HG03558 (cell line): ENCODE measurements around the gene ATP2A3.

Source experiments
- ATAC-seq: cut with Tn5 transposase; IDR thresholded peaks from one replicate; pipeline ENCODE4 v1.9.1; 2021; ENCODE audit warnings: moderate number of reproducible peaks; ENCODE audit not compliant: unreplicated experiment; ENCODE audit errors: extremely low read depth

ATP2A3 gene

DNA sequence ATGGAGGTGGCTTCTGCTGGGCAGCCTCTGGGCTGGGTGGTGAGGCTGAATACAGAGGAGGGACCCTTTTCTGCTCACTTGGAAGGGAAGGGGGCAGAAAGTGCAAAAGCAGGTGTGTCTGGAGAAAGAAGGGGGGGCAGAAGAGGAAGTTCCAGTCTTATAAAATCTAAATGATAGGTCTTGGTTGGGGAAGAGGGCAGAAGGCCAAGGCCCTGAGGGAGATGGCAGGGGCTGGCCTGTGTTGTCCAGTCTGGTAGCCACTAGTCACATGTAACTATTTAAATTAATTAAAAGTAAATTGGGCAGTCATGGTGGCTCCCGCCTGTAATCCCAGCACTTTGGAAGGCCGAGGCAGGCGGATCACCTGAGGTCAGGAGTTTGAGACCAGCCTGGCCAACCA, 68.9 kb downstream of the ATP2A3 start:
- ATAC-seq: no peak

- ATAC-seq: no peak
Observed at GRCh38 chr17:3894911-3895343, 69.3 kb downstream of the ATP2A3 start.

- ATAC-seq: no peak
Observed at GRCh38 chr17:3894188-3894587, 70.0 kb downstream of the ATP2A3 start.

DNA sequence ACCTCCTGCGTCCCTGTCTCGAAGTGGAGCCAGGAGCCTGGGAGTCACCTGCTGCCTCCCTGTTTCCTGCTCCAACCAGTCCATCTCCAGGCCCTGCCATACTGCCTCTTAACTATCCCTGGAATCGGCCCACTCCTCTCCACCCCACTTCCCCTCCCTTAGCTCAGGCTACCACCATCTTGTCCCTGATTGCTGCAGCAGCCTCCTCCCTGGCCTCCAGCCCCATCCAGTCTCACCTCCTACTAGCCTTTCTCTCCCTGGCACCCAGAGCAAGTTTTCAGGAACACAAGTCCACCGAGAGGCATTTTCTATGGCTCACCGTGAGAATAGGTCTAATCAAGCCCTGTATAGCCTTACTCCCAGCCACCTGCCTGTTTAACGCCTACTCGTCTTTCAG, 70.5 kb downstream of the ATP2A3 start:
- no peak for ATAC-seq

DNA sequence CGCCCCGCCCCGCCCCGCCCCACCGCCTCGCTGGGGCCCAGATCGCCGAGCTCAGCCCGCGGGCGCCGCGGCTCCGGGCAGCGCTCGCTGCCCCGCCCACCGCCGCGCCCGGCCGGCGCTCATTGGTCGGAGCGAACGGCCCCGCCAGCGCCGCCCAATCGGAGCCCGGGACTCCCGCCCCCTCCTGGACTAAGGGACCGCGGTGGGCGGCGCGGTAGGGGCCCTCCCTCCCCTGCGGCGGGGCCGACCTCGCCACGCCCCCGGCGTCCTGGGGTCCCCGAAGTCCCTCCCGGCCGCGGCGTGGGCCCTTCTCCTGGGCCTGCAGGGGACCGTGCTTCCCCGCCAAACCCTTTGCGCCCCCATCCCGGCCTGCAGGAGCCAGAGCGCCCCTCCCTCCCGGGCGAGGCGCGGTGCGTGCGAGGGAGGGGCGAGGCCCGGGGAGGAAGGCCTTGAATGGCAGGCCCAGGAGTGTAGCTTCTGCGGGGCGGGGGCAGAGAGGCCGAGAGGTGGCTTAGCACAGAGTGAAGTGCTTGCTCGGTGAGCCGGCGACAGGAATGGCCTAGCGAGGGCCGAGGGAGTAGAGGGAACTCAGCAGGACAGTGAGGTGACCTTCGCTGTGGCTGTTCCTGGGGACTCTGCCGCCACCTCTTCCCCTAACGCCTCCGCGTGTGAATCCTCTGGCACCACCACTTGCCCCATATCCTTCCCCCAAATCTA, 71.1 kb downstream of the ATP2A3 start, which contains the start of gene CAMKK1:
CAMKK1 (minus strand) TSS at position 51 of the 717 bp plus-strand sequence. CDS start 7,366 bp downstream, outside the sequence.
- peak; percentile 57 for ATAC-seq

GRCh38 chr17:3892095-3892998, 71.9 kb downstream of the ATP2A3 start:
- ATAC-seq: no peak

- no peak for ATAC-seq
Observed at GRCh38 chr17:3891626-3892094, 72.6 kb downstream of the ATP2A3 start.

- no peak for ATAC-seq
Observed at GRCh38 chr17:3890878-3891219, 73.4 kb downstream of the ATP2A3 start.

GRCh38 chr17:3890082-3890877, 74.0 kb downstream of the ATP2A3 start:
- ATAC-seq: no peak

DNA sequence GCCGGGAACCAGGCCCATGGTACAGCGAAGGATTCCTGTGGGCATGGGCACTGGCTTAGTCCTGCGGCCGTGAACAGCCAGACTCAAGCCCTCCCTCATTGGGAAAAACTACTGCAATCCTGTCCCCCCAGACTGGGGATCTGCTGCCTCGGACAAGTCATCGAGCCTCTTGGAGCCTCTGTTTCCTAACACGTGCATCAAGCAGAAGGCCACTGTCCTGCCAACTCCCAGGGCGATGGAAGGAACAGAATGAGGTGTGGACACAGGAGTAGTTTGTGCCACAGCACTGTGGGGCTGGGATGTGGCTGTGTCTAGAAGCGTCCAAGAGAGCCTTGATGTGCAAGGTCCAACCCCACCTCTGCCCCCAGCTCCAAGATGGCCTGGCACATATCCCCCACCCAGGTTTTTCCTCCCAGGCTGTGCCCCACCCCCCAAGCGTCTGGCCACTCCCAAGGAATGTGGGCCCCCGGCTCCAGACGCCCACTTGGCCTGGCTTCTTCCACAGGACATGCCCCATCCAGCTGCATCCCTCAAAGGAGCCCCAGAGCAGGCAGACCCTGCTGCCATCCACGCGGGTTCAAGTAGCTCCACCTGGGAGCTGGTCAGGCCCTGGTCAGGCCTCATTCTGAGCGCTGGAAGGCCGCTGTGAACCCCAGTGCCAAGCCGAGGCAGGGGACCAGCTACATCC, 74.8 kb downstream of the ATP2A3 start:
- no peak for ATAC-seq

GRCh38 chr17:3888343-3889171, 75.7 kb downstream of the ATP2A3 start:
- no peak for ATAC-seq

DNA sequence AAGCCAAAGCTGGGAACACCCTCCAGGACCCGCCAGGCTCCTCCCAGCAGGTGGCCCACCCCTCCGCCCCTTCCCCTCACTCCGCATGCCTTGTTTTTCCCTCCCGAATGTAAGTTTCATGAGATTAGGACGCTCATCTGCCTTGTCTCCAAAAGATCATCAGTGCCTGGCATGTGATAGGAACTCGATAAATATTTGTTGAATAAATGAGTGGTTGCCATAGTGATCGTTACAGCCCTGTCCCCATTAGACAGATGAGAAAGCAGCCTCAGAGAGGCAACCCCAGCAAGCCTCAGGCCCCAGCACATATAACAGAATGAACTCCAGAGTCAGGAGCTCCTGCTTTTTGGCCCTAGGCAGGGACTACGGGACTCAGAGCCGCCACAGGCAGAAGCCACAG, 76.4 kb downstream of the ATP2A3 start:
- ATAC-seq: no peak

GRCh38 chr17:3887394-3887793, 76.8 kb downstream of the ATP2A3 start:
- no peak for ATAC-seq

GRCh38 chr17:3886776-3887175, 77.5 kb downstream of the ATP2A3 start:
- ATAC-seq: no peak

DNA sequence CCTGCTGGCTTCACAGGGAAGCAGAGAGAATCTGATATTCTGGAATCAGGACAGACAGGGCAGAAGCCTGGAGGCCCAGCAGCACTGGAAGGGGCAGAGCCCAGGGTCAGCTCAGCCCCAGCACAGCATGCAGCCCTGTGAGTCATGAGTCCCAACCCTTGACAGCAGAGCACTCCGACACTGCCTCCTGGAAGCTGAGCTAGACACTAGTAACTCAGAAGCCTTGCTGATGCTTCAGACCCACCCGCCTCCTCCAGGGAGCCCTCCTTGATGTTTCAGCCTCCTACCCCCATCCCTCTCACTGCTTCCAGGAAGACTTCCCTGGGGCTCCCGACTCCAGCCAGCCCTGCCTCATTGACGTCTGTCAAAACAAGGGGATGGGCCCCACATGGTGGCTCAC, 78.3 kb downstream of the ATP2A3 start:
- ATAC-seq: no peak

- no peak for ATAC-seq
Observed at GRCh38 chr17:3885271-3885670, 79.0 kb downstream of the ATP2A3 start.

DNA sequence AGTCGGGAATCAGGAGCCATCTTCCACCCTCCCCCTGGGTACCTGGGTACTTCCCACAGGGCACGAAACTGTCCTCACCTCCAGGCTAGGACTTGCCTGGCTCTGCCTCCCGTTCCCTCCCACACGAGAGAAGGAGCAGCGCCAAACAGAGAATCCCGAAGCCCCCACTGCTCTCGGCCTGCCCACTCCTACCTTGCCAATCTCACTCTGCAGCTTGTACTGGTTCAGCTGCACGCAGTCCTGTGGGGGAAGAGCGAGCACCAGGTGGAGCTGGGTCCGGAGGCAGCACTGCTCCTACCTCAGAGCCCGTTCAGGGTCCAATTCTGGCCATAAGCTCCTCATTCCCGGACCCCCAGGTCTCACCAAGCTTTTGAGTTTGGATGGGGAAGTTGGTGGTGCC, 80.0 kb downstream of the ATP2A3 start:
- no peak for ATAC-seq

DNA sequence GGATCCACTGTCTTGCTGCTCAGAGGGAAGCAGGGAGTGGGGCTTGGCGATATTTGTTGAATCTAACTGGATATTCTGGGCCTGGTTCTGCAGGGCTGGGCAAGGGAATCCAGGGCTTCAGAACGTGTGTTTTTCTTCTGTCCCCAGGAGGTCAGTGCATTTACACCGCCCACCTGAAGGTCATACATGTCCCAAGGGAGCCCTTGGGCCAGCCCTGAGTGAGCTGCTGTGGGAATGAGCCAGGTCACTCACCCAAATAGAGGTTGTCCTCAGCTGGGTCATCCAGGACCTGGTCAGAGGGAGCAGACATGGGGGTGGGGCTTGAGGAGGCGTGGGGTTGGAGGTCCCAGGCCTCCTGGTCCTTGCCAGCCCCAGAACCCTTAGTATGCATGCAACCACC, 82.0 kb downstream of the ATP2A3 start:
- ATAC-seq: no peak

DNA sequence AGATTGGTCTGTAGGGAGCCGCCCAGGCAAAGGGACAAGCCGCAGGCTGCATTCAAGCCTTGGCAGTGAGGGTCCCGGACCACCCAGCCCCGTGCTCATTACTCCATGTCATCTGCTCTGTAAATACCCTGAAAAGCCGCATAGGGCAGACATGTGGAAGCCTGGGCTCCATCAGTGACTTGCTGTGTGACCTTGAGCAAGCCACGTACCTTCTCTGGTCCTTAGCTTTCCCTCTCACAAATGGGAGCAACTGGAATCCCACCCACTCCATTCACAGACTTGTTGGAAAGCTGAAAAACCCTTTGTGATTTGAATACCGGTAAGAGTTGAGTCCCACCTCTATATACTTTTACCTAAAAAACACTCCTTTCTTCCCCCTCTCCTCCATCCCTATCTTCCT, 83.3 kb downstream of the ATP2A3 start:
- ATAC-seq: no peak
